Subcutaneous adipose tissue (tissue), 4 donors: ENCODE results near the gene WDR64. TPM values are rescaled to one million over a fixed set of nuclear protein-coding genes. Genes with fewer than 3 reads are reported as not detected.

Source experiments
- CTCF ChIP-seq: fragments of 450-650 bp; IDR thresholded peaks from one replicate; pipeline ENCODE4 v1.5.1; 2016; ENCODE audit warnings: low read depth, mild to moderate bottlenecking, control low read depth, antibody characterized with exemption, moderate library complexity
- total RNA-seq, 4 donors: library from RNA; depleted of rRNA; stranded (reverse); fragments of >200 nt; gene quantifications; one replicate each; pipeline ENCODE4 v1.1.0, GENCODE V29; 2016

WDR64 gene
- total RNA-seq, 4 donors from 2014 or later: not detected

GRCh38 chr1:241611063-241611462 lies 41.0 kb upstream of the WDR64 start:
- no peak for TF ChIP-seq CTCF

GRCh38 chr1:241611736-241612135 lies 40.3 kb upstream of the WDR64 start:
- TF ChIP-seq CTCF: no peak

- no peak for TF ChIP-seq CTCF
Measured at GRCh38 chr1:241612533-241613477, 39.3 kb upstream of the WDR64 start.

GRCh38 chr1:241614144-241614543 lies 37.9 kb upstream of the WDR64 start:
- TF ChIP-seq CTCF: no peak

- no peak for TF ChIP-seq CTCF
Measured at GRCh38 chr1:241614572-241614971, 37.5 kb upstream of the WDR64 start.

- no peak for TF ChIP-seq CTCF
Measured at GRCh38 chr1:241615043-241615974, 36.8 kb upstream of the WDR64 start.

- TF ChIP-seq CTCF: no peak
Measured at GRCh38 chr1:241617426-241617825, 34.7 kb upstream of the WDR64 start.
